Body of pancreas (tissue), 4 donors: ENCODE data around the gene SYNGR3.

Experiments
- CTCF ChIP-seq, 7 experiments: fragments of 450-650 bp in 4 of 7; fragments of 200-600 bp in 3 of 7; sonication (generic) in 3 of 7; IDR thresholded peaks; one replicate each; pipeline ENCODE4 v1.5.1; 2016 to 2019; ENCODE audit warnings: antibody characterized with exemption in 7 of 7
- POLR2A ChIP-seq, 3 donors: fragments of 450-650 bp; IDR thresholded peaks; one replicate each; pipeline ENCODE4 v1.6.1; 2016; ENCODE audit warnings: antibody characterized with exemption in 3 of 3, mild to moderate bottlenecking in 2 of 3

DNA sequence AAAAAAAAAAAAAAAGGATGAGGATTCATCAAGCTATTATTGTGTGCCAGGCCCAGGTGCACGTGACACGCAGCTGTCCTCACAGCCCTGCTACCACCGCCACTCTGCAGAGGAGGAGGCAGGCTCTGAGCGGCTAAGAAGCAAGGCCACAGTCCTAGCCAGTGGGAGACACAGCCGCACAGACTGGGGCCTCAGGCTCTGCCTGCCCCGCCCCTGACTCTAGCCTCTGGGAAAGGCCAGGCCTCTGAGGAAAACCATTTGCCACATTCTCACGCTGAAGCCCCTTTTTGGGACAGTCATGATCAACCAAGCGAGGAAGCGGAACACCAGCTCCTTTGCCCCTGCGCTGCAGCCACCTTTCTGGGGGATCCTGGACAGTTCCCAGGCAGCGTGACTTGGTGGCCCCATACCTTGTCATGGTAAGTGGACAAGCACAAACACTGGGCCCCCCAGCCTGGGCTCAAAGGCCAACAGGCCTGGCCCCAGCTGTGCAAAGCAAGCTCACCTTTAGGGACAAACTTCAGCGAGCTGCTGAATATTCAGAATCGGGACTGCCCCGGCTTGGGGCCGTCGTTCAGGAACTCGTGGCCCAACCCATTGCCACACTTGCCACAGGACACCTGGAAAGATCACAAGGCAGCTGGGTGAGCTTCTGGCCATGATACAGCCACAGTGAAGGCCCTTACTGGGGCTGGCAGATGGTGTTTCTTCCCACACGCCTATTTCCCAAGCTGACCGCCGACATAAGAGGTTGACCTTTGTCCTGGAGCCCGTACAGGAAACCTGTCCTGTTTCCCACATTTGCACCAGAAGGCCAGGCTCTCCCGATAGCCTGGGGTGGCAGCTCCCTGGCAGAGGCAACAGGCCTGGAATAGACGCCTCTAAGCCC lies 49.3 kb upstream of the SYNGR3 start:
- TF ChIP-seq CTCF (IDR thresholded peaks at IDR 0.05) (peak in 1 of 7 experiments; percentile 1), POLR2A (IDR thresholded peaks at IDR 0.05) (peak; percentile 73 to 92 (median 89))
